SU-DHL-6 (cell line): Measurements from ENCODE around the gene BLTP3B.

ENCODE experiments used
- CTCF ChIP-seq: fragments of 200-600 bp; sonication (generic); IDR thresholded peaks from one replicate; pipeline ENCODE4 v1.5.1; 2017; ENCODE audit warnings: antibody characterized with exemption, mild to moderate bottlenecking, low read length, moderate library complexity; ENCODE audit not compliant: insufficient read depth, poor library complexity, severe bottlenecking
- EZH2phosphoT487 ChIP-seq: fragments of 200-600 bp; sonication (generic), shearing (Covaris generic); conservative IDR thresholded peaks from 2 replicates; pipeline ENCODE4 v1.6.1; 2018; ENCODE audit warnings: mild to moderate bottlenecking, antibody characterized with exemption, low read length, moderate library complexity, mixed read lengths

- TF ChIP-seq CTCF (no peak), EZH2phosphoT487 (no peak)
These were observed 25.9 kb upstream of the BLTP3B start for GRCh38 chr12:100168562-100168961.
